Measurements from ENCODE around the gene THEMIS.

GRCh38 chr6:127917766-127918165 lies 16.9 kb upstream of the THEMIS start:
- no peak for TF ChIP-seq POLR2A (IDR thresholded peaks at IDR 0.05; ENCODE audit: low read depth, low read length)
- no peak for TF ChIP-seq TAF1 (IDR thresholded peaks at IDR 0.05; ENCODE audit: borderline replicate concordance, low read depth, low read length)
